Measurements from ENCODE around the gene FAM78B. TPM values are rescaled to one million over a fixed set of nuclear protein-coding genes. Genes with fewer than 3 reads are reported as not detected.

The FAM78B gene
- total RNA-seq, 4 donors from 2014 or later: 0.35 to 5.4 (median 2.8) TPM

DNA sequence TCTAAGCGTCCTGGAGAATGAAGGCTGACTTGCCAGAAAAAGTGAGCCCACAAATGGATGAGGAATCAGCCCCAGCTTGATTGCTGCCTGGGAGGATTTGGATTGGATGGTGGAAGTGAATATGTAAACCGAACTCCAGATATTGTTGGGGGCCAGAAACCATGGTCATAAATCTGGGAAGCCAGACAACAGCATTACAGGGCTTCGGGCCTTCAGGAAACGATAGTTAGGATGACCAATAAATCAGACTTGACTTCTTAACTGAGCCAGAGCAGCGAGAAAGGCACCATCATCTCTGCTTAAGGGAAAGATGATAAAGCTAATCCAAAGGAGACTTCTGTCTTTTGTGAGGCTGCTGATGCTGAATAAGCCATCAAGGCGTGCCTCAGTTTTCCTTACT, 26.6 kb downstream of the FAM78B start:
- Histone ChIP-seq H3K36me3 (no peaks in the 10 kb centered on the region), H3K27me3 (no peaks in the 10 kb centered on the region), H3K27ac (no peak overlapping the region), H3K4me3 (no peak overlapping the region), H3K4me1 (no peaks in the 10 kb centered on the region), H3K9me3 (no peaks in the 10 kb centered on the region)
- DNase-seq: no peak
- TF ChIP-seq, protein P1, sequence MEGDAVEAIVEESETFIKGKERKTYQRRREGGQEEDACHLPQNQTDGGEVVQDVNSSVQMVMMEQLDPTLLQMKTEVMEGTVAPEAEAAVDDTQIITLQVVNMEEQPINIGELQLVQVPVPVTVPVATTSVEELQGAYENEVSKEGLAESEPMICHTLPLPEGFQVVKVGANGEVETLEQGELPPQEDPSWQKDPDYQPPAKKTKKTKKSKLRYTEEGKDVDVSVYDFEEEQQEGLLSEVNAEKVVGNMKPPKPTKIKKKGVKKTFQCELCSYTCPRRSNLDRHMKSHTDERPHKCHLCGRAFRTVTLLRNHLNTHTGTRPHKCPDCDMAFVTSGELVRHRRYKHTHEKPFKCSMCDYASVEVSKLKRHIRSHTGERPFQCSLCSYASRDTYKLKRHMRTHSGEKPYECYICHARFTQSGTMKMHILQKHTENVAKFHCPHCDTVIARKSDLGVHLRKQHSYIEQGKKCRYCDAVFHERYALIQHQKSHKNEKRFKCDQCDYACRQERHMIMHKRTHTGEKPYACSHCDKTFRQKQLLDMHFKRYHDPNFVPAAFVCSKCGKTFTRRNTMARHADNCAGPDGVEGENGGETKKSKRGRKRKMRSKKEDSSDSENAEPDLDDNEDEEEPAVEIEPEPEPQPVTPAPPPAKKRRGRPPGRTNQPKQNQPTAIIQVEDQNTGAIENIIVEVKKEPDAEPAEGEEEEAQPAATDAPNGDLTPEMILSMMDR (IDR thresholded peaks at IDR 0.05): no peak
- no peak for TF ChIP-seq POLR2A (IDR thresholded peaks at IDR 0.05)

DNA sequence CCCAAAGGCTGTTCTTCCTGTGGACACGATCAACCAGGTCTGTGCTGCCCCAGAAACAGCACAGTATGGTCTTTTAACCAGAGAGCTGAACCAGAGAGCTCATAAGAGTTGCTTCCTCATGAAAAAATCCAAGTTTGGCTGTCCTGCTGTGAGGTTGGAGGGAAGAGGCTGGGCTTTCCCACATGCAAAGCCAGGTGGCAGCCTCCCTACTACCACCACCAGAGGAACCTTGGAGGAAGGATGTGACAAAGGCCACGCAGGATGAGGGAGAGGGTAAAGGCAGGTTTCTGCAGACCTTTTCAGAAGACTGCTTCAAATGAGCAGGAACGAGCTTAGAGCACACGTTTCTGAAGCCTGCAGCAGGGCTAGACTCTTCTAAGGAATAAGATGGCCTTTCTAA, 27.1 kb downstream of the FAM78B start:
- Histone ChIP-seq H3K9me3 (no peaks in the 10 kb centered on the region), H3K36me3 (no peaks in the 10 kb centered on the region), H3K27ac (no peak overlapping the region), H3K4me3 (no peak overlapping the region), H3K27me3 (no peaks in the 10 kb centered on the region), H3K4me1 (no peaks in the 10 kb centered on the region)
- TF ChIP-seq, protein P1 (IDR thresholded peaks at IDR 0.05): no peak
- TF ChIP-seq POLR2A (IDR thresholded peaks at IDR 0.05): no peak
- DNase-seq: no peak

DNA sequence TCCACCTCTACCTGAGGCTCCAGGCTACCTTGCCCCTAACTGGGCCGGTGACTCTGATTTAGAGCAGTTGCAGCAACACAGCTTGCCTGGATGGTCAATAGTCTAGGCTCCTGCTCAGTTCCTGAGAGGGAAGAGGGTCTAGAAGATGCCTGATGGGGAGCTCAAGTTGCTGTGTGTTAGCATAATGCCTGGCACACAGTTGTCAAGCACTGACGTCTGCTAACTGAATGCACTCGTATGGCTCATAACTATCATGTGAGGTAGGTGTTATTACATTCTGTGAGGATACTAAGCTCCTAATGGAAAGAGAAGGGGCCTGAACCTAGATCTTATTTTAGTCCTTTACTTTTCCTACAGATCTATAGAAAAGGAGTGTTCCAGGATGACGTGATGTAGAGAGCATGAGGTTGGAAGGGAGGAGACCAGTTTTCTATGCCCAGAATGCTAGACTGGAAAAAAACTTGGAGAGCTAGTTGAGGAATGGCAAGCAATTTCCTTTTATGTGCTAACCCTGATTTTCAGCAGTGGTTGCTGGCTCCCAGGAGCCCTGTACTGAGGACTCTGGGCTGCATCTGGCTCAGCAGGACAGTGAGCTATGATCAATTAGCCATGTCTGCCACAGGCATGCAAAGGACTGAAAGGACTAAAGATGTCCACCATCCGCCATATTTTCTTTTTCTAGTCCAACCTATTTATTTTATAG, 30.0 kb downstream of the FAM78B start:
- Histone ChIP-seq H3K4me3 (no peak overlapping the region), H3K9me3 (peaks cover 0 to 3% (median 0%) of the 10 kb centered on the region in 4 donors)
- DNase-seq: no peak

DNA sequence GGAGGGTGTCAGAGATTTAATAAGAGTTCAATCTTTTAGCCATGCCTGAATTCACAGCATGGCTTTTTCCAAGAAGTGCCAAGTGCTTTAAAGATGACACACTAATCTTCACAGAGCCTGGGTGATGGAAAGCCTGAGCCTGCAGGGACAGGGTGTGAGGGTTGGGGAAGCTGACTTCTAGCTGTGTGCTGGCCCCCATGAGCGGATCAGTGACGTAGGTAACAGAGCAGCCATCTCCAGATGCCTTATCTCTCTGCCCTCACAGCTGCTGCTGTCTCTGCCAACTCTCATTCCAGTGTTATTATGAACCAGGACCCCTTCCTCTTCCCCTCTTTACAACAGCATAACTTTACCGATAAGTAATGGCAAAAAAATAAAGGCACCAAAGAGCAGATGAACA, 30.6 kb downstream of the FAM78B start:
- no peak for DNase-seq
- no peak overlapping the region for H3K27ac ChIP-seq
- no peak overlapping the region for H3K4me3 ChIP-seq
- no peaks in the 10 kb centered on the region for H3K36me3 ChIP-seq
- no peaks in the 10 kb centered on the region for H3K4me1 ChIP-seq
- TF ChIP-seq, protein P1 (IDR thresholded peaks at IDR 0.05): no peak
- TF ChIP-seq POLR2A (IDR thresholded peaks at IDR 0.05): no peak
- no peaks in the 10 kb centered on the region for H3K27me3 ChIP-seq
- H3K9me3 ChIP-seq: peaks cover 0 to 3% (median 0%) of the 10 kb centered on the region in 4 donors

More for the DNA sequence above, 30.0 kb downstream of the FAM78B start:
- no peaks in the 10 kb centered on the region for H3K27me3 ChIP-seq
- H3K27ac ChIP-seq: no peak overlapping the region
- TF ChIP-seq, protein P1 (IDR thresholded peaks at IDR 0.05): no peak
- no peak for TF ChIP-seq POLR2A (IDR thresholded peaks at IDR 0.05)
- H3K4me1 ChIP-seq: no peaks in the 10 kb centered on the region
- H3K36me3 ChIP-seq: no peaks in the 10 kb centered on the region

DNA sequence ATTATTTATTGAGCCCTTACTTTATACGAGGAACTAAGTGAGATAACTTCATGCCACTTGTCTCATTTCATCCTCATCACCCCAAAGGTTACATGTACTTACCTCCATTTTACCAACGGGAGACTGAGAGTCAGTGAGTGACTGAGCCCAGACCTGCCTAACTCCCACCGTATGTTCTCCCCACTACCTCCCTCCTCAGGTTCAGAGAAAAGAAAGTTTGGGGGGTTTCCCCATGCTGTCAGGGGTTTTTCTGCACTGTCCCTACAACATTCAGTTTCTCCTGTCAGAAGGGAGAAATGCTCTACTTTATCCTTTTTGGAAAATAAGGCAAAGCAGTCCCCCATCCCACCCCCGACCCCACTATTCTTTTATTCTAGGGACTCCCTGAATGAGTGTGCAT, 32.9 kb downstream of the FAM78B start:
- Histone ChIP-seq H3K4me1 (no peaks in the 10 kb centered on the region), H3K9me3 (peaks cover 0 to 3% (median 0%) of the 10 kb centered on the region in 4 donors), H3K36me3 (no peaks in the 10 kb centered on the region), H3K27ac (no peak overlapping the region), H3K27me3 (no peaks in the 10 kb centered on the region), H3K4me3 (no peak overlapping the region)
- no peak for DNase-seq
- TF ChIP-seq, protein P1 (IDR thresholded peaks at IDR 0.05): no peak
- no peak for TF ChIP-seq POLR2A (IDR thresholded peaks at IDR 0.05)

Data from Peyer's patch (tissue), 4 donors.